HepG2 (cell line): ENCODE measurements around the gene SP140L. TPM values are rescaled to one million over a fixed set of nuclear protein-coding genes. Genes with fewer than 3 reads are reported as not detected.

ENCODE experiments used
- ARID2 ChIP-seq: sonication (generic); formaldehyde crosslinking; IDR thresholded peaks from 2 replicates; pipeline ENCODE4 v1.8.1; 2022; ENCODE audit warnings: mild to moderate bottlenecking, missing genetic modification reagents, borderline replicate concordance
- ARID5B ChIP-seq: IDR thresholded peaks from 2 replicates; pipeline ENCODE4 v1.4.0; 2020; ENCODE audit warnings: mild to moderate bottlenecking, missing genetic modification reagents
- ARNT ChIP-seq: fragments of 450-650 bp; IDR thresholded peaks from 2 replicates; pipeline ENCODE4 v1.6.1; 2017
- ATF2 ChIP-seq: sonication (generic); formaldehyde crosslinking; IDR thresholded peaks from 2 replicates; pipeline ENCODE4 v1.4.0; 2020; ENCODE audit warnings: missing genetic modification reagents
- ATF4 ChIP-seq, 2 experiments: fragments of 450-650 bp in 1 of 2; sonication (generic) in 1 of 2; formaldehyde crosslinking; IDR thresholded peaks; 2 replicates each; pipeline versions ENCODE4 v1.5.0 to v1.8.0; 2020 to 2022; ENCODE audit warnings: mild to moderate bottlenecking in 1 of 2, missing genetic modification reagents in 1 of 2
- BRF2 ChIP-seq: sonication (generic); formaldehyde crosslinking; IDR thresholded peaks from 2 replicates; pipeline ENCODE4 v1.8.1; 2022; ENCODE audit warnings: mild to moderate bottlenecking, missing genetic modification reagents
- CREB1 ChIP-seq, 2 experiments: fragments of 450-650 bp in 1 of 2; IDR thresholded peaks; 2 replicates each; pipeline ENCODE4 v1.6.1; 2016 to 2017; ENCODE audit warnings: control low read depth in 1 of 2, mild to moderate bottlenecking in 1 of 2, missing compliant biosample characterization in 1 of 2, missing genetic modification characterization in 1 of 2
- GABPB1 ChIP-seq: IDR thresholded peaks from 2 replicates; pipeline ENCODE4 v1.6.1; 2016; ENCODE audit warnings: mild to moderate bottlenecking, missing genetic modification reagents, moderate library complexity, missing compliant biosample characterization
- KDM5A ChIP-seq: fragments of 200-600 bp; sonication (generic); IDR thresholded peaks from 2 replicates; pipeline ENCODE4 v1.7.0; 2018; ENCODE audit warnings: antibody characterized with exemption, mild to moderate bottlenecking, low read length, borderline replicate concordance
- NFATC3 ChIP-seq: sonication (generic); formaldehyde crosslinking; IDR thresholded peaks from 2 replicates; pipeline ENCODE4 v1.5.1; 2020; ENCODE audit warnings: mild to moderate bottlenecking, missing genetic modification reagents
- RXRB ChIP-seq: IDR thresholded peaks from 2 replicates; pipeline ENCODE4 v1.6.1; 2016; ENCODE audit warnings: borderline replicate concordance, missing genetic modification reagents, missing compliant biosample characterization
- SP2 ChIP-seq: sonication (generic); formaldehyde crosslinking; IDR thresholded peaks from 2 replicates; pipeline ENCODE4 v1.5.1; 2020; ENCODE audit warnings: mild to moderate bottlenecking, missing genetic modification reagents
- TAF1 ChIP-seq: sonication (generic); formaldehyde crosslinking; IDR thresholded peaks from 2 replicates; pipeline ENCODE4 v1.4.0; 2020; ENCODE audit warnings: missing genetic modification reagents
- ZBTB44 ChIP-seq: sonication (generic); formaldehyde crosslinking; IDR thresholded peaks from 2 replicates; pipeline ENCODE4 v1.4.0; 2020; ENCODE audit warnings: missing genetic modification reagents
- ZFP91 ChIP-seq: sonication (generic); formaldehyde crosslinking; IDR thresholded peaks from 2 replicates; pipeline ENCODE4 v1.9.0; 2022; ENCODE audit warnings: missing genetic modification reagents, mild to moderate bottlenecking, borderline replicate concordance
- ZNF24 ChIP-seq: fragments of 450-650 bp; IDR thresholded peaks from 2 replicates; pipeline ENCODE4 v1.6.1; 2017; ENCODE audit warnings: antibody characterized with exemption, mild to moderate bottlenecking
- ZNF570 ChIP-seq: sonication (generic); formaldehyde crosslinking; IDR thresholded peaks from 2 replicates; pipeline ENCODE4 v1.4.0; 2020; ENCODE audit warnings: mild to moderate bottlenecking, missing genetic modification reagents, borderline replicate concordance
- ZNF781 ChIP-seq: sonication (generic); formaldehyde crosslinking; IDR thresholded peaks from 2 replicates; pipeline ENCODE4 v1.5.1; 2020; ENCODE audit warnings: borderline replicate concordance, mild to moderate bottlenecking, missing genetic modification reagents; ENCODE audit errors: not compliant biosample characterization
- polyA plus RNA-seq, 8 experiments: library from polyadenylated mRNA; depleted of rRNA in 3 of 8; stranded (reverse) in 7 of 8; unstranded in 1 of 8; fragments of >200 nt; fragmentation: Illumina TruSeq in 4 of 8; extraction: Trizol in 4 of 8; gene quantifications; 2 replicates each; pipeline versions ENCODE4 v1.2.1 to v1.2.3, GENCODE V29; 2011 to 2016; ENCODE audit warnings: low read depth in 4 of 8, missing spikeins in 1 of 8, mixed read lengths in 1 of 8; ENCODE audit not compliant: insufficient read depth in 1 of 8
- total RNA-seq, 5 experiments: library from RNA; depleted of rRNA; stranded (reverse); fragments of >200 nt; fragmentation: Illumina TruSeq; extraction: Trizol; gene quantifications; 2 replicates each; pipeline ENCODE4 v1.2.3, GENCODE V29; 2016; ENCODE audit warnings: low read depth in 1 of 5

SP140L gene
- total and polyA plus RNA-seq, 2 of the 13 experiments (the other 11 are each of a cell fraction or from before 2014, with no cell fraction given): 10.9 to 17.5 TPM

GRCh38 chr2:230425377-230425776 is 98.4 kb downstream of the SP140L start (continued):
- TF ChIP-seq ARID2 (CRISPR knock-in tag) (no peak), GABPB1 (CRISPR knock-in tag) (no peak), ARNT (no peak), SP2 (CRISPR knock-in tag) (no peak), ATF2 (CRISPR knock-in tag) (no peak), ZNF24 (no peak), ZBTB44 (CRISPR knock-in tag) (no peak), ARID5B (CRISPR knock-in tag) (peak; percentile 61; the same call in 1 of the 2 replicates), KDM5A (no peak), ZNF570 (no peak), BRF2 (CRISPR knock-in tag) (no peak), ZNF781 (CRISPR knock-in tag) (no peak), ZFP91 (CRISPR knock-in tag) (no peak), ATF4 (CRISPR knock-in tag; IDR thresholded peaks at IDR 0.05) (peak; percentile 65 to 97; a peak in 2 of 4 replicates), CREB1 (IDR thresholded peaks at IDR 0.05) (no peak), CREB1 (CRISPR knock-in tag; IDR thresholded peaks at IDR 0.05) (0 out of 2 replicates have a peak, but pooled peaks have one; percentile 30), NFATC3 (CRISPR knock-in tag) (no peak), TAF1 (CRISPR knock-in tag) (no peak), RXRB (CRISPR knock-in tag) (0 out of 2 replicates have a peak, but pooled peaks have one; percentile 32)
